ENCODE data around the gene NAA20.

DNA sequence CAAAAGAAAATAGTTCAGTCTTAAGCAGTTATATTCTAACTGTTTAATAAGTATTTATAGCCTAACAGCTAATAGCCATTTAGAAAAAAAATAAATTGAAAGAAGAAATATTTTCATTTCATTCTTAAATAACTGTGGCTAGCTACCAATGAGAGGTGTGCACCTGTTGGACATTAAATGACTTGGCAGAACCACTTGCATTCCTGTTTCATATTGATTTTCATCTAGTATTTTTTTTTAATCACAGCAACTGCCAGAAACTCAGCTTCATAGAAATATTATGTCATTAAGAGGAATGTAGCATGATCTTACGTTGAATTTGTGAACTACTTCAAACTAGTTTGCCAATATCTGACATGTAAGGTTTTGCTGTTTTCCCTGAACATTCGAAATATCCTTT is 10.1 kb downstream of the NAA20 start:
- TF ChIP-seq, protein P1, sequence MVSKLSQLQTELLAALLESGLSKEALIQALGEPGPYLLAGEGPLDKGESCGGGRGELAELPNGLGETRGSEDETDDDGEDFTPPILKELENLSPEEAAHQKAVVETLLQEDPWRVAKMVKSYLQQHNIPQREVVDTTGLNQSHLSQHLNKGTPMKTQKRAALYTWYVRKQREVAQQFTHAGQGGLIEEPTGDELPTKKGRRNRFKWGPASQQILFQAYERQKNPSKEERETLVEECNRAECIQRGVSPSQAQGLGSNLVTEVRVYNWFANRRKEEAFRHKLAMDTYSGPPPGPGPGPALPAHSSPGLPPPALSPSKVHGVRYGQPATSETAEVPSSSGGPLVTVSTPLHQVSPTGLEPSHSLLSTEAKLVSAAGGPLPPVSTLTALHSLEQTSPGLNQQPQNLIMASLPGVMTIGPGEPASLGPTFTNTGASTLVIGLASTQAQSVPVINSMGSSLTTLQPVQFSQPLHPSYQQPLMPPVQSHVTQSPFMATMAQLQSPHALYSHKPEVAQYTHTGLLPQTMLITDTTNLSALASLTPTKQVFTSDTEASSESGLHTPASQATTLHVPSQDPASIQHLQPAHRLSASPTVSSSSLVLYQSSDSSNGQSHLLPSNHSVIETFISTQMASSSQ (IDR thresholded peaks at IDR 0.05; ENCODE audit: low read depth) = no peak
- TF ChIP-seq, protein P1 (CRISPR knock-in tag; IDR thresholded peaks at IDR 0.05; ENCODE audit: borderline replicate concordance) = no peak
- TF ChIP-seq EP300 (IDR thresholded peaks at IDR 0.05; ENCODE audit: low read depth in 2 of 2, low read length in 2 of 2) = no peak
- TF ChIP-seq EP300 (CRISPR knock-in tag; IDR thresholded peaks at IDR 0.05; ENCODE audit: borderline replicate concordance) = no peak
- no peak for TF ChIP-seq BHLHE40 (IDR thresholded peaks at IDR 0.05; ENCODE audit: low read length)
- TF ChIP-seq NKX3-1 (CRISPR knock-in tag; IDR thresholded peaks at IDR 0.05) = no peak
- no peak for TF ChIP-seq ETV6 (CRISPR knock-in tag; conservative IDR thresholded peaks at IDR 0.05)
- TF ChIP-seq, protein P2, sequence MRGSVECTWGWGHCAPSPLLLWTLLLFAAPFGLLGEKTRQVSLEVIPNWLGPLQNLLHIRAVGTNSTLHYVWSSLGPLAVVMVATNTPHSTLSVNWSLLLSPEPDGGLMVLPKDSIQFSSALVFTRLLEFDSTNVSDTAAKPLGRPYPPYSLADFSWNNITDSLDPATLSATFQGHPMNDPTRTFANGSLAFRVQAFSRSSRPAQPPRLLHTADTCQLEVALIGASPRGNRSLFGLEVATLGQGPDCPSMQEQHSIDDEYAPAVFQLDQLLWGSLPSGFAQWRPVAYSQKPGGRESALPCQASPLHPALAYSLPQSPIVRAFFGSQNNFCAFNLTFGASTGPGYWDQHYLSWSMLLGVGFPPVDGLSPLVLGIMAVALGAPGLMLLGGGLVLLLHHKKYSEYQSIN (CRISPR knock-in tag; IDR thresholded peaks at IDR 0.05; ENCODE audit: borderline replicate concordance) = no peak
- TF ChIP-seq POLR2A (IDR thresholded peaks at IDR 0.05; ENCODE audit: insufficient read depth in 1 of 2, low read depth in 2 of 2, low read length in 2 of 2) = no peak
- no peak for TF ChIP-seq KAT7 (CRISPR knock-in tag; IDR thresholded peaks at IDR 0.05; ENCODE audit: borderline replicate concordance)
- TF ChIP-seq, protein P3, sequence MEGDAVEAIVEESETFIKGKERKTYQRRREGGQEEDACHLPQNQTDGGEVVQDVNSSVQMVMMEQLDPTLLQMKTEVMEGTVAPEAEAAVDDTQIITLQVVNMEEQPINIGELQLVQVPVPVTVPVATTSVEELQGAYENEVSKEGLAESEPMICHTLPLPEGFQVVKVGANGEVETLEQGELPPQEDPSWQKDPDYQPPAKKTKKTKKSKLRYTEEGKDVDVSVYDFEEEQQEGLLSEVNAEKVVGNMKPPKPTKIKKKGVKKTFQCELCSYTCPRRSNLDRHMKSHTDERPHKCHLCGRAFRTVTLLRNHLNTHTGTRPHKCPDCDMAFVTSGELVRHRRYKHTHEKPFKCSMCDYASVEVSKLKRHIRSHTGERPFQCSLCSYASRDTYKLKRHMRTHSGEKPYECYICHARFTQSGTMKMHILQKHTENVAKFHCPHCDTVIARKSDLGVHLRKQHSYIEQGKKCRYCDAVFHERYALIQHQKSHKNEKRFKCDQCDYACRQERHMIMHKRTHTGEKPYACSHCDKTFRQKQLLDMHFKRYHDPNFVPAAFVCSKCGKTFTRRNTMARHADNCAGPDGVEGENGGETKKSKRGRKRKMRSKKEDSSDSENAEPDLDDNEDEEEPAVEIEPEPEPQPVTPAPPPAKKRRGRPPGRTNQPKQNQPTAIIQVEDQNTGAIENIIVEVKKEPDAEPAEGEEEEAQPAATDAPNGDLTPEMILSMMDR (CRISPR knock-in tag; IDR thresholded peaks at IDR 0.05) = no peak
- no peak for TF ChIP-seq KLF13 (CRISPR knock-in tag; IDR thresholded peaks at IDR 0.05)
